ENCODE results near the gene PAX8.
A peak's percentile ranks its signal among the peaks of the same experiment; 100 is the strongest.

The PAX8 gene

GRCh38 chr2:113207021-113207420, 71.7 kb downstream of the PAX8 start:
- DNase-seq, result no peak

- DNase-seq, result no peak
Observed at GRCh38 chr2:113206251-113206650, 72.5 kb downstream of the PAX8 start.

GRCh38 chr2:113203901-113204519, 74.7 kb downstream of the PAX8 start:
- peak; percentile 72 for DNase-seq

GRCh38 chr2:113203217-113203530, 75.5 kb downstream of the PAX8 start:
- no peak for DNase-seq

GRCh38 chr2:113202305-113203216, 76.2 kb downstream of the PAX8 start:
- peak; percentile 50 for DNase-seq

GRCh38 chr2:113201496-113202304, 77.0 kb downstream of the PAX8 start:
- no peak for DNase-seq

GRCh38 chr2:113200736-113201490, 77.8 kb downstream of the PAX8 start:
- no peak for DNase-seq

- DNase-seq, result no peak
Observed at GRCh38 chr2:113200236-113200635, 78.5 kb downstream of the PAX8 start.

GRCh38 chr2:113198790-113199612, 79.7 kb downstream of the PAX8 start:
- DNase-seq, result peak; percentile 96

- no peak for DNase-seq
Observed at GRCh38 chr2:113198048-113198789, 80.5 kb downstream of the PAX8 start.

GRCh38 chr2:113197347-113198047, 81.2 kb downstream of the PAX8 start:
- DNase-seq, result no peak

GRCh38 chr2:113196839-113197238, 81.9 kb downstream of the PAX8 start:
- no peak for DNase-seq

GRCh38 chr2:113195923-113196501, 82.7 kb downstream of the PAX8 start:
- DNase-seq, result no peak

- no peak for DNase-seq
Observed at GRCh38 chr2:113192459-113193100, 86.1 kb downstream of the PAX8 start.

- DNase-seq, result no peak
Observed at GRCh38 chr2:113190871-113191270, 87.8 kb downstream of the PAX8 start.

GRCh38 chr2:113187771-113188170, 91.0 kb downstream of the PAX8 start:
- no peak for DNase-seq

- no peak for DNase-seq
Observed at GRCh38 chr2:113186433-113186796, 92.3 kb downstream of the PAX8 start.

GRCh38 chr2:113185664-113186432, 92.9 kb downstream of the PAX8 start:
- DNase-seq, result no peak
